SK-N-MC (cell line): ENCODE measurements around the gene TTC22.

Experiments
- EZH2 ChIP-seq: fragments of 200-600 bp; sonication (generic); IDR thresholded peaks from one replicate; pipeline ENCODE4 v1.6.1; 2017; ENCODE audit warnings: antibody characterized with exemption
- POLR2AphosphoS5 ChIP-seq: IDR thresholded peaks from 2 replicates; pipeline ENCODE4 v1.6.1; 2012; ENCODE audit warnings: mild to moderate bottlenecking, low read depth, low read length, borderline replicate concordance

GRCh38 chr1:54811066-54811465 lies 9.9 kb upstream of the TTC22 start:
- no peak for TF ChIP-seq POLR2AphosphoS5
- TF ChIP-seq EZH2: no peak
